ENCODE data around the gene CTSF. TPM values are rescaled to one million over a fixed set of nuclear protein-coding genes. Genes with fewer than 3 reads are reported as not detected.

Gene CTSF
- total RNA-seq, 1 donor from 2014 or later = 4.1 TPM

DNA sequence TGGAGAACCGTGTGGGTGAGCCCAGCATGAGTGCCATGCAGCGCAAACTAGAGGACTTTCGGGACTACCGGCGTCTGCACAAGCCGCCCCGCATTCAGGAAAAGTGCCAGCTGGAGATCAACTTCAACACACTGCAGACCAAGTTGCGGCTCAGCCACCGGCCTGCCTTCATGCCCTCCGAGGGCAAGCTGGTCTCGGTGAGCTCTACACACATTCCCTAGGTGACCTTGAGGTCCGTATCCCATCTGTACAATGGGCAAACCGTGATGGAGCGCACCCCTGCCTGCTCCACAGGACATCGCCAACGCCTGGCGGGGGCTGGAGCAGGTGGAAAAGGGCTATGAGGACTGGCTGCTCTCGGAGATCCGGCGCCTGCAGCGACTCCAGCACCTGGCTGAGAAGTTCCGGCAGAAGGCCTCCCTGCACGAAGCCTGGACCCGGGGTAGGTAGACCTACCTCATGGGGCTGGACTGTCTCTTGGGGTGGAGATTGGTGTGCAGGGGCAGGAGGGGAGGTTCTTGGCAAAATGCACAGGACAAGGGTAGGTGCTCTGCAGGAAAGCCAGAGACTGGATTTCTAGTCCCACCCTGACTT is 10.6 kb downstream of the CTSF start:
- peaks cover 3% of the 10 kb centered on the region for H3K27me3 Mint-ChIP-seq
- TF ChIP-seq, protein P1, sequence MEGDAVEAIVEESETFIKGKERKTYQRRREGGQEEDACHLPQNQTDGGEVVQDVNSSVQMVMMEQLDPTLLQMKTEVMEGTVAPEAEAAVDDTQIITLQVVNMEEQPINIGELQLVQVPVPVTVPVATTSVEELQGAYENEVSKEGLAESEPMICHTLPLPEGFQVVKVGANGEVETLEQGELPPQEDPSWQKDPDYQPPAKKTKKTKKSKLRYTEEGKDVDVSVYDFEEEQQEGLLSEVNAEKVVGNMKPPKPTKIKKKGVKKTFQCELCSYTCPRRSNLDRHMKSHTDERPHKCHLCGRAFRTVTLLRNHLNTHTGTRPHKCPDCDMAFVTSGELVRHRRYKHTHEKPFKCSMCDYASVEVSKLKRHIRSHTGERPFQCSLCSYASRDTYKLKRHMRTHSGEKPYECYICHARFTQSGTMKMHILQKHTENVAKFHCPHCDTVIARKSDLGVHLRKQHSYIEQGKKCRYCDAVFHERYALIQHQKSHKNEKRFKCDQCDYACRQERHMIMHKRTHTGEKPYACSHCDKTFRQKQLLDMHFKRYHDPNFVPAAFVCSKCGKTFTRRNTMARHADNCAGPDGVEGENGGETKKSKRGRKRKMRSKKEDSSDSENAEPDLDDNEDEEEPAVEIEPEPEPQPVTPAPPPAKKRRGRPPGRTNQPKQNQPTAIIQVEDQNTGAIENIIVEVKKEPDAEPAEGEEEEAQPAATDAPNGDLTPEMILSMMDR (IDR thresholded peaks at IDR 0.05; ENCODE audit: unreplicated experiment) = no peak
- no peaks in the 10 kb centered on the region for H3K4me1 Mint-ChIP-seq (ENCODE audit: low read depth)
- H3K27ac Mint-ChIP-seq = no peak overlapping the region
- no peaks in the 10 kb centered on the region for H3K9me3 Mint-ChIP-seq (ENCODE audit: low read depth)
- DNase-seq (ENCODE audit: low spot score, unreplicated experiment) = no peak
- H3K4me3 Mint-ChIP-seq (ENCODE audit: low read depth) = no peak overlapping the region
- H3K36me3 Mint-ChIP-seq (ENCODE audit: insufficient read depth) = no peaks in the 10 kb centered on the region

DNA sequence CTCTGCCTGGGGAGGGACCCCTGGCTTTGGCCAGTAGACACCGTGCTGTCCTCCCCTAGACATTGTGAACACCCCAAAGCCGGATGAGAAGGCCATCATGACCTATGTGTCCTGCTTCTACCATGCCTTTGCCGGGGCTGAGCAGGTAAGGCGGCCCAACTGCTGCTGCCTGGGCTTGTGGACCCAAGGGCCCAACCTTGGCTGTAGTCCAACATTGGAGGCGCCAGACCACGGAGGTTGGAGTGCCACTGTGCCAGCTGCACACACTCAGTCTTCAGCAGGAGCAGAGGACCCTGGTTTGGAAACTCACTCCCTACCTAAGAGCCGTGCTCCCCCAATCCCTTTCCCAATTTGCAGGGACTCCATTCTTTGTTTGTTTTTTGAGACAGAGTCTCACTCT is 12.3 kb downstream of the CTSF start:
- TF ChIP-seq, protein P1 (IDR thresholded peaks at IDR 0.05; ENCODE audit: unreplicated experiment) = no peak
- Mint-ChIP-seq H3K36me3 (ENCODE audit: insufficient read depth) (no peaks in the 10 kb centered on the region), H3K4me3 (ENCODE audit: low read depth) (no peak overlapping the region)

DNA sequence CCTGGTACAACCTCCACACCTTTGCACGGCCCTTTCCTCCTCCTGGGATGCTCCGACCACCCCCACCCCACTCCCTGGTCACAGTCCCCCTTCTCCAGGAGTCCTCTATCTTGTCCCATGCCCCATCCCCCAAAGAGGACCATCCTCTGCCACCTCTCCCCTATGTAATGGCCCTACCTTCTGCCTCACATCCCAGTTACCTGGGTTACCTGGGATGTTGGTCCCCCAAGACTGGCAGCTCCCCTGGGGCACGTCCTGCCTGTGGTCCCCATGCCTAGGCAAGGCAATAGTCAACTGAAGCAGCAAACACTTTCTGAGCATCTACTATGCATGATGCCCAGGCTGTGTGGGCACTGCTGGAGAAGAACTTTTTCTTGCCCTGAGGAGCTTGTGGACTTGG is 13.0 kb downstream of the CTSF start:
- Mint-ChIP-seq H3K36me3 (ENCODE audit: insufficient read depth) (no peaks in the 10 kb centered on the region), H3K27ac (no peak overlapping the region)

More for the DNA sequence above, 12.3 kb downstream of the CTSF start:
- Mint-ChIP-seq H3K27ac (no peak overlapping the region), H3K27me3 (peaks cover 3% of the 10 kb centered on the region), H3K9me3 (ENCODE audit: low read depth) (no peaks in the 10 kb centered on the region), H3K4me1 (ENCODE audit: low read depth) (no peaks in the 10 kb centered on the region)
- no peak for DNase-seq (ENCODE audit: low spot score, unreplicated experiment)

DNA sequence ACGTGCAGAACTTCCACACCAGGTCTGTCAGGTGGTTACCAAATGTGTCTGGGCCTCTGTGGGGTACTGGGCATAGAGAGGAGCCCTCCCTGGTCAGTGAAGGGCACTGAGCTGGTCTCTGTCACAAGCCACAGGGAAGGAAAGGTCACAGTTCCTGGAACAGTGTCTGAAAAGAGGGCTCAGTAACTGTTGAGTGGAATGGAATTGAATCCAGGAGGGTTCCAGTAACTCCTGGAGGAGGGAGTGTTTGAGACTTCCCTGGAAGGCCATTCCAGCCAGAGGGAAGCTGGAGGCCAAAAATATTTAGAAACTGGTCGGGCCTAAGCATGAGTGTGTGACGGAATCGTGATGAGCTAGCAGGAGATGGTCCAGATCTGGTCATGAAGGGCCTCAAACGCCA is 13.8 kb downstream of the CTSF start:
- no peak for DNase-seq (ENCODE audit: low spot score, unreplicated experiment)
- Mint-ChIP-seq H3K36me3 (ENCODE audit: insufficient read depth) (no peaks in the 10 kb centered on the region), H3K4me1 (ENCODE audit: low read depth) (no peaks in the 10 kb centered on the region), H3K4me3 (ENCODE audit: low read depth) (no peak overlapping the region), H3K27ac (no peak overlapping the region), H3K27me3 (peaks cover 7% of the 10 kb centered on the region), H3K9me3 (ENCODE audit: low read depth) (no peaks in the 10 kb centered on the region)
- TF ChIP-seq, protein P1 (IDR thresholded peaks at IDR 0.05; ENCODE audit: unreplicated experiment) = no peak

More for the DNA sequence above, 13.0 kb downstream of the CTSF start:
- H3K4me3 Mint-ChIP-seq (ENCODE audit: low read depth) = no peak overlapping the region
- TF ChIP-seq, protein P1 (IDR thresholded peaks at IDR 0.05; ENCODE audit: unreplicated experiment) = no peak
- no peak for DNase-seq (ENCODE audit: low spot score, unreplicated experiment)
- no peaks in the 10 kb centered on the region for H3K9me3 Mint-ChIP-seq (ENCODE audit: low read depth)
- peaks cover 4% of the 10 kb centered on the region for H3K27me3 Mint-ChIP-seq
- H3K4me1 Mint-ChIP-seq (ENCODE audit: low read depth) = no peaks in the 10 kb centered on the region

DNA sequence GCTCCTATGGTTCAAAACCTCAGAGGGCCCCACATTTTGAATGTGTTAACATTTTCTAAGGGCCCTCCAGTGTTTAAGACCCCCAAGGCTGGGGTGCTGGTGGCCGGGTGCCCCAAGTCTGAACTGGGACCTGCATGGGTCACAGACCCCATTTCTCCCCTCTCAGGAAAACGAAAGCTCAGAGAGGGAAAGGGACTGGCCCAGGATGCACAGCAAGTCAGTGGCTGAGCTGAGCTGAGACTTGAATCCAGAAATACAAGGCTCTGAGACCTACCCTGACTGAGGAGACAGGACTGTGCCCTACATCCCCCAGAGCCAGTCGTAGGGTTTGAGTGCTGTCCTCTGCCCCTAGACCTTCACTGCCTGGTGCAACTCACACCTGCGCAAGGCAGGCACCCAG is 17.5 kb downstream of the CTSF start:
- TF ChIP-seq, protein P1 (IDR thresholded peaks at IDR 0.05; ENCODE audit: unreplicated experiment) = no peak
- Mint-ChIP-seq H3K36me3 (ENCODE audit: insufficient read depth) (no peaks in the 10 kb centered on the region), H3K4me3 (ENCODE audit: low read depth) (no peak overlapping the region), H3K27ac (no peak overlapping the region), H3K27me3 (peaks cover 15% of the 10 kb centered on the region), H3K4me1 (ENCODE audit: low read depth) (peaks cover 3% of the 10 kb centered on the region), H3K9me3 (ENCODE audit: low read depth) (no peaks in the 10 kb centered on the region)
- no peak for DNase-seq (ENCODE audit: low spot score, unreplicated experiment)
